ENCODE measurements around the gene OR2T33. TPM values are rescaled to one million over a fixed set of nuclear protein-coding genes. Genes with fewer than 3 reads are reported as not detected.
A peak's percentile ranks its signal among the peaks of the same experiment; 100 is the strongest.
"Not testable (repeated sequence)": the region's sequence is repeated elsewhere in the genome, so short reads cannot be mapped to it uniquely, and the experiment has no call there.

The OR2T33 gene
- total RNA-seq, 4 donors from 2014 or later, result not detected

- intact Hi-C loops (cut with DNase I), result no loop called here
Measured at GRCh38 chr1:248303324-248303723, 25.5 kb upstream of the OR2T33 start, which contains the start of gene OR2T12. TSS of gene OR2T12 (minus strand) at chr1:248303424. CDS start at chr1:248295578, 7,846 bp downstream.

DNA sequence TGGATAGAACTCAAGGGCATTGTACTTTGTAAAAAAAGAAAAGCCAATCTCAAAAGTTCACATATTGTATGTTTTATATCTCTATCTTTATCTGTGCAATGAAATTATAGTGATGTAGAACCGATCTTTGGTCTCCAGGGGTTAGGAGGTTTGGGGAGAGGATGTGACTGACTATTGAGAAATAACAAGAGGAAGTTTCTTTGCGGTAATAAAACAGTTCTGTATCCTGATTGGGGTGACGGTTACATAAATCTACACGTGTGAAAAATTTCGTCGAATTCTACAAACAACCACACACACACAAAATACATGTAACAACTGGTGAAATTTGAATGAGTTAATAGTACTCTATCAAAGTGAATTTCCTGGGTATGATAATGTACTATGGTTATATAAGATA is 10.6 kb upstream of the OR2T33 start:
- Histone ChIP-seq H3K27ac (replicated peaks in 1 of 4) (no peak overlapping the region), H3K36me3 (no peaks in the 10 kb centered on the region), H3K27me3 (no peaks in the 10 kb centered on the region), H3K4me1 (no peaks in the 10 kb centered on the region), H3K4me3 (no peak overlapping the region), H3K9me3 (no peaks in the 10 kb centered on the region)
- no peak for TF ChIP-seq POLR2A (IDR thresholded peaks at IDR 0.05; ENCODE audit: low read depth)
- no peak for TF ChIP-seq EP300 (IDR thresholded peaks at IDR 0.05)
- TF ChIP-seq POLR2AphosphoS5 (IDR thresholded peaks at IDR 0.05), result no peak
- TF ChIP-seq, protein P1, sequence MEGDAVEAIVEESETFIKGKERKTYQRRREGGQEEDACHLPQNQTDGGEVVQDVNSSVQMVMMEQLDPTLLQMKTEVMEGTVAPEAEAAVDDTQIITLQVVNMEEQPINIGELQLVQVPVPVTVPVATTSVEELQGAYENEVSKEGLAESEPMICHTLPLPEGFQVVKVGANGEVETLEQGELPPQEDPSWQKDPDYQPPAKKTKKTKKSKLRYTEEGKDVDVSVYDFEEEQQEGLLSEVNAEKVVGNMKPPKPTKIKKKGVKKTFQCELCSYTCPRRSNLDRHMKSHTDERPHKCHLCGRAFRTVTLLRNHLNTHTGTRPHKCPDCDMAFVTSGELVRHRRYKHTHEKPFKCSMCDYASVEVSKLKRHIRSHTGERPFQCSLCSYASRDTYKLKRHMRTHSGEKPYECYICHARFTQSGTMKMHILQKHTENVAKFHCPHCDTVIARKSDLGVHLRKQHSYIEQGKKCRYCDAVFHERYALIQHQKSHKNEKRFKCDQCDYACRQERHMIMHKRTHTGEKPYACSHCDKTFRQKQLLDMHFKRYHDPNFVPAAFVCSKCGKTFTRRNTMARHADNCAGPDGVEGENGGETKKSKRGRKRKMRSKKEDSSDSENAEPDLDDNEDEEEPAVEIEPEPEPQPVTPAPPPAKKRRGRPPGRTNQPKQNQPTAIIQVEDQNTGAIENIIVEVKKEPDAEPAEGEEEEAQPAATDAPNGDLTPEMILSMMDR (IDR thresholded peaks at IDR 0.05), result no peak
- DNase-seq (ENCODE audit: extremely low spot score), result no peak
- WGBS, result 47% methylated on average over 6 of the region's 6 CpGs
- intact Hi-C loops (cut with DNase I), result no loop called here

More at GRCh38 chr1:248303324-248303723, 25.5 kb upstream of the OR2T33 start, which contains the start of gene OR2T12:
- TF ChIP-seq EP300 (IDR thresholded peaks at IDR 0.05) (no peak), POLR2A (IDR thresholded peaks at IDR 0.05; ENCODE audit: low read depth) (no peak), POLR2AphosphoS5 (IDR thresholded peaks at IDR 0.05) (no peak)
- TF ChIP-seq, protein P1 (IDR thresholded peaks at IDR 0.05), result no peak
- Histone ChIP-seq H3K36me3 (no peaks in the 10 kb centered on the region), H3K27me3 (no peaks in the 10 kb centered on the region), H3K4me1 (no peaks in the 10 kb centered on the region), H3K4me3 (no peak within 1 kb of the TSS), H3K27ac (replicated peaks in 1 of 4) (no peak within 1 kb of the TSS), H3K9me3 (no peaks in the 10 kb centered on the region)
- WGBS, result 94% methylated on average over 1 of the region's 1 CpG
- DNase-seq (ENCODE audit: extremely low spot score), result no peak

DNA sequence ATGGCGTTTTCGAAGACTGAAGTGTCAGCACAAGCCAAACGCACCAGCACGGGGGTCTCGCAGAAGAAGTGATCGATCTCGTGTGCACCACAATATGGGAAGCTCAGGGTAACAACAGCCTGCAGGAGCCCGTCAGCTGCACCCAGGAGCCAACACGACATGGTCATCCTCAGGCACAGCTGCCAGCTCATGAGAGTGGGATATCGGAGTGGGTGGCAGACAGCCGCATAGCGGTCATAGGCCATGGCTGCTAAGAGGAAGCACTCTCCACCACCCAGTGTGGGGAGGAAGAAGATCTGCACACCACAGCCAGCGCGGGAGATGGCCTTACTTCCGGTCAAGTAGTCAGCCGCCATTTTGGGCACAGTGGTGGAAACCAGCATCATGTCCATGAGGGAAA is 4.6 kb downstream of the OR2T33 start:
- H3K27me3 ChIP-seq; H3K36me3 ChIP-seq; intact Hi-C loops (cut with DNase I); H3K4me1 ChIP-seq; H3K9me3 ChIP-seq; H3K4me3 ChIP-seq; H3K27ac ChIP-seq (replicated peaks in 1 of 4); DNase-seq (ENCODE audit: extremely low spot score): not testable (repeated sequence)
- no CpG with 5 or more reads among the region's 16 CpGs for WGBS

GRCh38 chr1:248268178-248268577 is 9.6 kb downstream of the OR2T33 start:
- Histone ChIP-seq H3K36me3 (no peaks in the 10 kb centered on the region), H3K9me3 (no peaks in the 10 kb centered on the region), H3K4me3 (no peak overlapping the region), H3K4me1 (no peaks in the 10 kb centered on the region), H3K27me3 (no peaks in the 10 kb centered on the region), H3K27ac (replicated peaks in 1 of 4) (no peak overlapping the region)
- no peak for DNase-seq (ENCODE audit: extremely low spot score)
- 59% methylated on average over 4 of the region's 4 CpGs for WGBS
- intact Hi-C loops (cut with DNase I), result no loop called here
- TF ChIP-seq, protein P1 (IDR thresholded peaks at IDR 0.05), result no peak
- no peak for TF ChIP-seq POLR2A (IDR thresholded peaks at IDR 0.05; ENCODE audit: low read depth)
- no peak for TF ChIP-seq POLR2AphosphoS5 (IDR thresholded peaks at IDR 0.05)
- no peak for TF ChIP-seq EP300 (IDR thresholded peaks at IDR 0.05)

DNA sequence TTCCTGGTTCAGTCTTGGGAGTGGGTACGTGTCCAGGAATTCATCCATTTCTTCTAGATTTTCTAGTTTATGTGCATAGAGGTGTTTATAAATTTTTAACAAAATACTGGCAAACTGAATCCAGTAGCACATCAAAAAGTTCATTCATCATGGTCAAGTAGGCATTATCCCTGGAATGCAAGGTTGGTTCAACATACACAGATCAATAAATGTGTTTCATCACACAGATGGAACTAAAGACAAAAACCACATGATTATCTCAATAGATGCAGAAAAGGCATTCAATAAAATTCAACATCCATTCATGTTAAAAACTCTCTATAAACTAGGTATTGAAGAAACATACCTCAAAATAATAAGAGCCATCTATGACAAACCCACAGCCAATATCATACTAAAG is 18.5 kb downstream of the OR2T33 start:
- H3K36me3 ChIP-seq; H3K27me3 ChIP-seq; H3K27ac ChIP-seq (replicated peaks in 1 of 4); H3K4me1 ChIP-seq; H3K4me3 ChIP-seq; intact Hi-C loops (cut with DNase I); DNase-seq (ENCODE audit: extremely low spot score): not testable (repeated sequence)
- peaks cover 0 to 11% (median 5%) of the 10 kb centered on the region in 4 donors for H3K9me3 ChIP-seq
- 68% methylated on average over 1 of the region's 1 CpG for WGBS

DNA sequence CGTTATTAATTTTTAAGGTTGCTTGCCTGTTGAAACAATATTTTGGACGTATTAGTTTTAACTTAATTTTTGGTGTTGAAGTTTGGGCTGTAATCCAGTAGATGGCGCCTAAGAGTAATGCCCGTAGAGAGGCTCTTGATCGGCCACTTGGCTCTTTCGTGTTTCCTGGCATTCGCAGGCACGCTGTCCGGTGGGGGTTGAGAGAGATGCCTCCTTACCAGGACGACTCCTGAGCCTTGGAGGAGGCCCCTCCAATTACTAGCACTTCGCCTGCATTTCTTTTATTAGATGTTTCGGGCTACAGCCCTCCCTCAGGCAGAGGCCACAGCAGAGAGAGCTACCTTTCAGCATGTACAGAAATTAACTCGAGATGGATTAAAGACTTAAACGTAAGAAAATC is 34.6 kb downstream of the OR2T33 start:
- no peak overlapping the region for H3K27ac ChIP-seq (replicated peaks in 1 of 4)
- 11% methylated on average over 14 of the region's 14 CpGs for WGBS
- H3K9me3 ChIP-seq, result no peaks in the 10 kb centered on the region
- H3K36me3 ChIP-seq, result no peaks in the 10 kb centered on the region
- TF ChIP-seq, protein P1 (IDR thresholded peaks at IDR 0.05), result peak in 2 of 3 experiments; percentile 23 to 47
- no peak for TF ChIP-seq POLR2AphosphoS5 (IDR thresholded peaks at IDR 0.05)
- TF ChIP-seq POLR2A (IDR thresholded peaks at IDR 0.05; ENCODE audit: low read depth), result no peak
- TF ChIP-seq EP300 (IDR thresholded peaks at IDR 0.05), result no peak
- no peaks in the 10 kb centered on the region for H3K4me1 ChIP-seq
- no peak for DNase-seq (ENCODE audit: extremely low spot score)
- intact Hi-C loops (cut with DNase I), result no loop called here
- no peak overlapping the region for H3K4me3 ChIP-seq
- no peaks in the 10 kb centered on the region for H3K27me3 ChIP-seq
